GM12892 (cell line): ENCODE measurements around the gene TMEM131.

Experiments
- POLR2A ChIP-seq: IDR thresholded peaks from 2 replicates; pipeline ENCODE4 v1.6.1; 2011; ENCODE audit warnings: low read depth, low read length, control low read depth
- POLR2AphosphoS5 ChIP-seq: IDR thresholded peaks from 2 replicates; pipeline ENCODE4 v1.6.1; 2011; ENCODE audit warnings: low read depth, low read length, control low read depth

DNA sequence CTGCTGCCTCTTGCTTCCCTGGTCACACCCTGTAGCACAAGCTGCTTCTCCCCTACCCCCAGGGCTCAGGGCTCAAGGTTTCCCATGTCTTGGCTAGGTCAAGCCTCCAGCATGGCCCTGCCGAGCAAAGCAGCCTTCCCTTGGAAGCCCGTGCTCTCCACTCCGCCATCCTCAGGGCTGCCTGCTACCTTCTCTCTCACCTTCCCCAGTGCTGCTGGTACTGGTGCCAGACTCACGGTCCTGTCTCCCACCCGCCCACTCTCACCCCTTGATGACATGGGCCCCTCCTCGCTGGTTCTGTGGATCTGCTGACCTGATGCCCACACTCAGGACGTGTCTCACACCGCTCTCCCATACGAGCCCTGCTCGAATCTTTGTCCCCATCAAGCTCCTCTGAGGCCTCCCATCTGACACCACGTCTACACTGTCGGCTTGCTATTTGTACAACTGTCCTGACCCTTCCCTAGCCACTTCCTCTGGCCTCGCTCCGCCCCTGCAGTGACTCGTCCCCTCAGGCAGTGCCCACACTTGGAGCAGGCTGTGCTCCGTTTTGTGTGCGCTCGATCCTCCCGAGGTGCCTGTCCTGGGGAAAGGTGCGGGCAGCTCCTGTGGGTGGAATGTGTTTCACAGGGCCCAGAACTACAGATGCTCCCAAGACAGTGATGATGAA is 232.4 kb downstream of the TMEM131 start:
- TF ChIP-seq POLR2A (no peak), POLR2AphosphoS5 (no peak)
